C1 segment of cervical spinal cord (tissue), 14 donors: Measurements from ENCODE around the gene DIPK1C.

Source experiments
- DNase-seq, 14 donors: peaks; one replicate each; lab custom pipeline; 2025; lab: John Stamatoyannopoulos, UW

Gene DIPK1C

GRCh38 chr18:74486119-74486849 is 29.2 kb upstream of the DIPK1C start:
- DNase-seq = no peak

- no peak for DNase-seq
Measured at GRCh38 chr18:74482697-74483096, 25.6 kb upstream of the DIPK1C start.

- DNase-seq = no peak
Measured at GRCh38 chr18:74480149-74480651, 23.1 kb upstream of the DIPK1C start.

- DNase-seq = no peak
Measured at GRCh38 chr18:74479486-74480148, 22.5 kb upstream of the DIPK1C start.

GRCh38 chr18:74478880-74479279 is 21.8 kb upstream of the DIPK1C start:
- no peak for DNase-seq

- no peak for DNase-seq
Measured at GRCh38 chr18:74478316-74478715, 21.2 kb upstream of the DIPK1C start.

GRCh38 chr18:74477771-74478170 is 20.7 kb upstream of the DIPK1C start:
- no peak for DNase-seq

- peak in 8 of 14 donors; percentile 21 to 65 (median 45) for DNase-seq
Measured at GRCh38 chr18:74476140-74476539, 19.0 kb upstream of the DIPK1C start.

- DNase-seq = no peak
Measured at GRCh38 chr18:74473976-74474640, 17.0 kb upstream of the DIPK1C start.

- no peak for DNase-seq
Measured at GRCh38 chr18:74472312-74472711, 15.2 kb upstream of the DIPK1C start.

GRCh38 chr18:74468547-74469061 is 11.5 kb upstream of the DIPK1C start:
- peak in 1 of 14 donors; percentile 31 for DNase-seq

- no peak for DNase-seq
Measured at GRCh38 chr18:74465775-74466174, 8.7 kb upstream of the DIPK1C start.

- no peak for DNase-seq
Measured at GRCh38 chr18:74463983-74464382, 6.9 kb upstream of the DIPK1C start.

- peak in 1 of 14 donors; percentile 27 for DNase-seq
Measured at GRCh38 chr18:74463254-74463653, 6.1 kb upstream of the DIPK1C start.

GRCh38 chr18:74460825-74461224 is 3.7 kb upstream of the DIPK1C start:
- no peak for DNase-seq

GRCh38 chr18:74459889-74460288 is 2.8 kb upstream of the DIPK1C start:
- peak in 4 of 14 donors; percentile 18 to 32 (median 23) for DNase-seq

GRCh38 chr18:74457725-74458421 is 765 bp upstream of the DIPK1C start:
- peak in 12 of 14 donors; percentile 18 to 85 (median 72) for DNase-seq

- peak in 5 of 14 donors; percentile 36 to 75 (median 65) for DNase-seq
Measured at GRCh38 chr18:74456349-74457042, 612 bp downstream of the DIPK1C start.

- no peak for DNase-seq
Measured at GRCh38 chr18:74456017-74456348, 1.1 kb downstream of the DIPK1C start.

GRCh38 chr18:74455386-74455785 is 1.7 kb downstream of the DIPK1C start:
- no peak for DNase-seq

GRCh38 chr18:74454279-74454751 is 2.8 kb downstream of the DIPK1C start:
- peak in 11 of 14 donors; percentile 13 to 93 (median 65) for DNase-seq
